ENCODE measurements around the gene FAU. TPM values are rescaled to one million over a fixed set of nuclear protein-coding genes. Genes with fewer than 3 reads are reported as not detected.

The FAU gene
- polyA plus RNA-seq, 1 of the 3 experiments (the other 2 are of a cell fraction) = 1,210 TPM

GRCh38 chr11:65135633-65136145 is 13.8 kb upstream of the FAU start:
- no peak for TF ChIP-seq JUND (IDR thresholded peaks at IDR 0.05)
- TF ChIP-seq FOXM1 (IDR thresholded peaks at IDR 0.05; ENCODE audit: low read depth) = no peak
- no peak for TF ChIP-seq SIN3A (IDR thresholded peaks at IDR 0.05; ENCODE audit: borderline replicate concordance, low read depth, low read length)
- TF ChIP-seq YY1 (IDR thresholded peaks at IDR 0.05; ENCODE audit: low read depth) = no peak
- TF ChIP-seq REST (IDR thresholded peaks at IDR 0.05; ENCODE audit: low read depth, low read length) = no peak
- no peak for TF ChIP-seq CTCF (IDR thresholded peaks at IDR 0.05)
- TF ChIP-seq EZH2phosphoT487 (IDR thresholded peaks at IDR 0.05; ENCODE audit: borderline replicate concordance, low read depth) = no peak
- no peak for TF ChIP-seq MXI1 (IDR thresholded peaks at IDR 0.05; ENCODE audit: low read depth, low read length)
- TF ChIP-seq SMC3 (IDR thresholded peaks at IDR 0.05; ENCODE audit: low read depth, low read length) = no peak
- no peak for TF ChIP-seq PBX3 (IDR thresholded peaks at IDR 0.05)
- TF ChIP-seq CHD2 (IDR thresholded peaks at IDR 0.05; ENCODE audit: low read length, partially characterized antibody) = no peak
- TF ChIP-seq EP300 (IDR thresholded peaks at IDR 0.05; ENCODE audit: borderline replicate concordance in 1 of 2, low read depth in 1 of 2, low read length in 1 of 2) = no peak
- TF ChIP-seq TAF1 (IDR thresholded peaks at IDR 0.05; ENCODE audit: borderline replicate concordance, low read depth, low read length) = no peak
- TF ChIP-seq RAD21 (IDR thresholded peaks at IDR 0.05; ENCODE audit: low read length) = no peak
- TF ChIP-seq MEF2A (IDR thresholded peaks at IDR 0.05; ENCODE audit: borderline replicate concordance, low read depth) = no peak
- no peak for TF ChIP-seq RFX5 (IDR thresholded peaks at IDR 0.05; ENCODE audit: low read length)
- no peak for TF ChIP-seq FOSL2 (IDR thresholded peaks at IDR 0.05; ENCODE audit: borderline replicate concordance, low read depth)
- TF ChIP-seq TEAD4 (IDR thresholded peaks at IDR 0.05; ENCODE audit: borderline replicate concordance, insufficient read depth) = no peak
- TF ChIP-seq ELF1 (IDR thresholded peaks at IDR 0.05) = no peak
- DNase-seq = no peak
- H3K9ac ChIP-seq = peak overlapping the region; percentile 95; the same call in 1 of the 2 replicates
- H3K4me3 ChIP-seq (ENCODE audit: low read depth in 2 of 2, low read length in 1 of 2) = peak overlapping the region; percentile 88 to 96
- peak overlapping the region; percentile 95 to 99; a peak in 3 of 4 replicates for H3K27ac ChIP-seq (ENCODE audit: low read depth in 2 of 2, low read length in 1 of 2)
- CTCF ChIA-PET = interaction anchor here (0.8 to 4.2 kb wide), 14 partner anchors 13 to 406 kb away, joined by 3 to 27 read pairs (median 4); partner anchors contain the start of genes ARL2, CAPN1, CDC42EP2 and FAU
- no peaks in the 10 kb centered on the region; the same call in 1 of the 2 replicates for H4K20me1 ChIP-seq (ENCODE audit: insufficient read depth)
- POLR2A ChIA-PET = interaction anchor here (0.6 to 2.9 kb wide), 12 partner anchors 10 to 363 kb away, joined by 3 to 25 read pairs (median 4); partner anchors contain the start of genes CAPN1, FAU, MALAT1 and MRPL49
- H3K9me3 ChIP-seq = no peaks in the 10 kb centered on the region
- H3K9me2 ChIP-seq = no peaks in the 10 kb centered on the region
- H3K4me2 ChIP-seq = peak overlapping the region; percentile 92
- H3K27me3 ChIP-seq (ENCODE audit: insufficient read depth) = no peaks in the 10 kb centered on the region
- H3K36me3 ChIP-seq (replicated peaks in 1 of 2; ENCODE audit: control insufficient read depth in 1 of 2, insufficient read depth in 2 of 2, low read length in 1 of 2) = peaks cover 15 to 19% of the 10 kb centered on the region in 2 experiments
- no peaks in the 10 kb centered on the region for H3F3A ChIP-seq (replicated peaks; ENCODE audit: insufficient read depth)
- peaks cover 0 to 28% of the 10 kb centered on the region in 2 experiments; a peak in 2 of 4 replicates for H3K4me1 ChIP-seq (ENCODE audit: control insufficient read depth in 1 of 2, insufficient read depth in 2 of 2, low read depth in 1 of 2, low read length in 1 of 2)
- WGBS (ENCODE audit: low lambda C conversion rate) = 49% methylated on average over 11 of the region's 11 CpGs
- peak overlapping the region; percentile 53 for H2AFZ ChIP-seq (ENCODE audit: low read depth)
- peaks cover 28% of the 10 kb centered on the region; the same call in 1 of the 2 replicates for H3K79me2 ChIP-seq (ENCODE audit: insufficient read depth)

All from SK-N-SH (cell line).